Loucy (cell line): ENCODE data around the gene SHOC2.

Source experiments
- H2AFZ ChIP-seq: fragments of 200-600 bp; sonication (generic); 2 replicates; pipeline ENCODE4 v1.6.0; 2016; ENCODE audit warnings: antibody characterized with exemption, mild to moderate bottlenecking, low read length, moderate library complexity
- H3F3A ChIP-seq: fragments of 200-600 bp; 2 replicates; pipeline ENCODE4 v1.6.0; 2016; ENCODE audit warnings: antibody characterized with exemption, low read depth, mild to moderate bottlenecking
- H3K27me3 ChIP-seq: fragments of 200-600 bp; sonication (generic); 2 replicates; pipeline ENCODE4 v1.6.1; 2014; ENCODE audit warnings: low read length, mild to moderate bottlenecking; ENCODE audit not compliant: insufficient read depth, poor library complexity, severe bottlenecking
- H3K36me3 ChIP-seq: fragments of 200-600 bp; sonication (generic); 2 replicates; pipeline ENCODE4 v1.6.1; 2016; ENCODE audit warnings: low read length; ENCODE audit not compliant: insufficient read depth
- H3K4me1 ChIP-seq: fragments of 200-600 bp; sonication (generic); 2 replicates; pipeline ENCODE4 v1.5.1; 2014; ENCODE audit warnings: low read length, mild to moderate bottlenecking; ENCODE audit not compliant: insufficient read depth, poor library complexity, severe bottlenecking
- H3K4me2 ChIP-seq: fragments of 200-600 bp; sonication (generic); 2 replicates; pipeline ENCODE4 v1.6.0; 2014; ENCODE audit warnings: antibody characterized with exemption, low read length, low read depth, mild to moderate bottlenecking; ENCODE audit not compliant: poor library complexity, severe bottlenecking
- H3K4me3 ChIP-seq: fragments of 200-600 bp; sonication (generic); 2 replicates; pipeline ENCODE4 v1.5.1; 2014; ENCODE audit warnings: low read length, mild to moderate bottlenecking, mixed read lengths; ENCODE audit not compliant: poor library complexity, severe bottlenecking
- H3K79me2 ChIP-seq: fragments of 200-600 bp; sonication (generic); 2 replicates; pipeline ENCODE4 v1.6.1; 2014; ENCODE audit warnings: low read length; ENCODE audit not compliant: insufficient read depth
- H3K9ac ChIP-seq: fragments of 200-600 bp; sonication (generic); 2 replicates; pipeline ENCODE4 v1.6.0; 2014; ENCODE audit warnings: mild to moderate bottlenecking, low read depth, low read length, moderate library complexity; ENCODE audit not compliant: poor library complexity, severe bottlenecking
- H3K9me2 ChIP-seq: fragments of 200-600 bp; sonication (generic); replicated peaks from 2 replicates; pipeline ENCODE4 v1.6.1; 2016; ENCODE audit warnings: low read depth, low read length, mixed read lengths
- H3K9me3 ChIP-seq: fragments of 200-600 bp; sonication (generic); 2 replicates; pipeline ENCODE4 v1.6.1; 2014; ENCODE audit warnings: mild to moderate bottlenecking, antibody characterized with exemption, low read length, low read depth; ENCODE audit not compliant: insufficient read depth
- H4K20me1 ChIP-seq: fragments of 200-600 bp; sonication (generic); 2 replicates; pipeline ENCODE4 v1.6.0; 2014; ENCODE audit warnings: antibody characterized with exemption, low read length, mild to moderate bottlenecking; ENCODE audit not compliant: insufficient read depth, poor library complexity, severe bottlenecking
- EZH2phosphoT487 ChIP-seq: fragments of 200-600 bp; IDR thresholded peaks from 2 replicates; pipeline ENCODE4 v1.6.1; 2018; ENCODE audit warnings: antibody characterized with exemption, mild to moderate bottlenecking, moderate library complexity, borderline replicate concordance
- TF ChIP-seq, protein P1 (sequence below): fragments of 200-600 bp; sonication (generic); conservative IDR thresholded peaks from 2 replicates; pipeline ENCODE4 v1.5.1; 2014; ENCODE audit warnings: mild to moderate bottlenecking, antibody characterized with exemption, low read length

SHOC2 gene

DNA sequence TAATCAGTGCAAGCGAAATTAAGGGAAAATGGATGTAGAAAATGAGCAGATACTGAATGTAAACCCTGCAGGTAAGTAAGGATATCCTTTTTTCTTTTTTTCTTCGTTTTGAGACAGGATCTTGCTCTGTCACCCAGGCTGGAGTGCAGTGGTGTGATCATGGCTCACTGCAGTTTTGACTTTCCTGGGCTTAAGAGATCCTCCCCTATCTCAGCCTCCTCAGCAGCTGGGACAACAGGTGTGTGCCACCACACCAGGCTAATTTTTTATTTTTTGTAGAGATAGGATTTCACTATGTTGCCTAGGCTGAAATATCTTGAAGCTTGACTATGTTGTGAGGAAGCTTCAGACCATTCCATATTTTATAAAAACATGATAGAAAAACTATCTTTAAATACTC lies 43.4 kb upstream of the SHOC2 start:
- H3K36me3 ChIP-seq = peaks cover 15% of the 10 kb centered on the region; the same call in 1 of the 2 replicates
- peak overlapping the region; percentile 9 for H3K9ac ChIP-seq
- no peaks in the 10 kb centered on the region for H3K9me3 ChIP-seq
- no peak for TF ChIP-seq EZH2phosphoT487
- TF ChIP-seq, protein P1, sequence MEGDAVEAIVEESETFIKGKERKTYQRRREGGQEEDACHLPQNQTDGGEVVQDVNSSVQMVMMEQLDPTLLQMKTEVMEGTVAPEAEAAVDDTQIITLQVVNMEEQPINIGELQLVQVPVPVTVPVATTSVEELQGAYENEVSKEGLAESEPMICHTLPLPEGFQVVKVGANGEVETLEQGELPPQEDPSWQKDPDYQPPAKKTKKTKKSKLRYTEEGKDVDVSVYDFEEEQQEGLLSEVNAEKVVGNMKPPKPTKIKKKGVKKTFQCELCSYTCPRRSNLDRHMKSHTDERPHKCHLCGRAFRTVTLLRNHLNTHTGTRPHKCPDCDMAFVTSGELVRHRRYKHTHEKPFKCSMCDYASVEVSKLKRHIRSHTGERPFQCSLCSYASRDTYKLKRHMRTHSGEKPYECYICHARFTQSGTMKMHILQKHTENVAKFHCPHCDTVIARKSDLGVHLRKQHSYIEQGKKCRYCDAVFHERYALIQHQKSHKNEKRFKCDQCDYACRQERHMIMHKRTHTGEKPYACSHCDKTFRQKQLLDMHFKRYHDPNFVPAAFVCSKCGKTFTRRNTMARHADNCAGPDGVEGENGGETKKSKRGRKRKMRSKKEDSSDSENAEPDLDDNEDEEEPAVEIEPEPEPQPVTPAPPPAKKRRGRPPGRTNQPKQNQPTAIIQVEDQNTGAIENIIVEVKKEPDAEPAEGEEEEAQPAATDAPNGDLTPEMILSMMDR = no peak
- H3K4me2 ChIP-seq = peak overlapping the region; percentile 99
- H3K4me3 ChIP-seq = peak overlapping the region; percentile 93
- H3K4me1 ChIP-seq = peaks cover 61% of the 10 kb centered on the region
- H3K9me2 ChIP-seq = no peaks in the 10 kb centered on the region
- peaks cover 3% of the 10 kb centered on the region; the same call in 1 of the 2 replicates for H3F3A ChIP-seq
- H4K20me1 ChIP-seq = peaks cover 66% of the 10 kb centered on the region
- H3K79me2 ChIP-seq = peaks cover 95% of the 10 kb centered on the region
- no peak overlapping the region for H2AFZ ChIP-seq
- no peaks in the 10 kb centered on the region for H3K27me3 ChIP-seq

- Histone ChIP-seq H3K79me2 (peaks cover 96% of the 10 kb centered on the region), H3K27me3 (no peaks in the 10 kb centered on the region), H3F3A (peaks cover 3% of the 10 kb centered on the region; the same call in 1 of the 2 replicates), H3K9ac (peak overlapping the region; percentile 29), H3K4me3 (peak overlapping the region; percentile 93), H3K9me3 (no peaks in the 10 kb centered on the region), H3K9me2 (no peaks in the 10 kb centered on the region), H2AFZ (no peak overlapping the region), H3K4me1 (peaks cover 65% of the 10 kb centered on the region), H3K36me3 (peaks cover 22% of the 10 kb centered on the region; the same call in 1 of the 2 replicates), H4K20me1 (peaks cover 73% of the 10 kb centered on the region), H3K4me2 (peak overlapping the region; percentile 99)
- no peak for TF ChIP-seq EZH2phosphoT487
- TF ChIP-seq, protein P1 = no peak
Measured at GRCh38 chr10:110876788-110877187, 42.6 kb upstream of the SHOC2 start.

- Histone ChIP-seq H4K20me1 (peaks cover 78% of the 10 kb centered on the region), H3K9me2 (no peaks in the 10 kb centered on the region), H3K9me3 (no peaks in the 10 kb centered on the region), H3K79me2 (peaks cover 94% of the 10 kb centered on the region), H3K27me3 (no peaks in the 10 kb centered on the region), H2AFZ (no peak overlapping the region), H3K4me1 (peaks cover 69% of the 10 kb centered on the region), H3K4me3 (peak overlapping the region; percentile 13), H3F3A (no peaks in the 10 kb centered on the region), H3K4me2 (peak overlapping the region; percentile 41), H3K9ac (no peak overlapping the region), H3K36me3 (peaks cover 41% of the 10 kb centered on the region)
- TF ChIP-seq, protein P1 = no peak
- no peak for TF ChIP-seq EZH2phosphoT487
Measured at GRCh38 chr10:110880012-110880411, 39.4 kb upstream of the SHOC2 start.
